Glomerular endothelial cell (primary cell): ENCODE results near the gene FNBP1. TPM values are rescaled to one million over a fixed set of nuclear protein-coding genes. Genes with fewer than 3 reads are reported as not detected.

Experiments used
- DNase-seq: peaks from one replicate; pipeline ENCODE4 v3.0.0-alpha.2; 2011; ENCODE audit warnings: low read depth, low spot score; ENCODE audit errors: extremely low read depth
- total RNA-seq: library from RNA; depleted of rRNA; stranded (reverse); fragments of >200 nt; gene quantifications from 2 replicates; pipeline ENCODE4 v1.2.3, GENCODE V29; 2015

Gene FNBP1
- total RNA-seq, 1 donor from 2014 or later, result 30.1 TPM

GRCh38 chr9:129881547-129882324 lies 161.3 kb downstream of the FNBP1 start:
- no peak for DNase-seq

DNA sequence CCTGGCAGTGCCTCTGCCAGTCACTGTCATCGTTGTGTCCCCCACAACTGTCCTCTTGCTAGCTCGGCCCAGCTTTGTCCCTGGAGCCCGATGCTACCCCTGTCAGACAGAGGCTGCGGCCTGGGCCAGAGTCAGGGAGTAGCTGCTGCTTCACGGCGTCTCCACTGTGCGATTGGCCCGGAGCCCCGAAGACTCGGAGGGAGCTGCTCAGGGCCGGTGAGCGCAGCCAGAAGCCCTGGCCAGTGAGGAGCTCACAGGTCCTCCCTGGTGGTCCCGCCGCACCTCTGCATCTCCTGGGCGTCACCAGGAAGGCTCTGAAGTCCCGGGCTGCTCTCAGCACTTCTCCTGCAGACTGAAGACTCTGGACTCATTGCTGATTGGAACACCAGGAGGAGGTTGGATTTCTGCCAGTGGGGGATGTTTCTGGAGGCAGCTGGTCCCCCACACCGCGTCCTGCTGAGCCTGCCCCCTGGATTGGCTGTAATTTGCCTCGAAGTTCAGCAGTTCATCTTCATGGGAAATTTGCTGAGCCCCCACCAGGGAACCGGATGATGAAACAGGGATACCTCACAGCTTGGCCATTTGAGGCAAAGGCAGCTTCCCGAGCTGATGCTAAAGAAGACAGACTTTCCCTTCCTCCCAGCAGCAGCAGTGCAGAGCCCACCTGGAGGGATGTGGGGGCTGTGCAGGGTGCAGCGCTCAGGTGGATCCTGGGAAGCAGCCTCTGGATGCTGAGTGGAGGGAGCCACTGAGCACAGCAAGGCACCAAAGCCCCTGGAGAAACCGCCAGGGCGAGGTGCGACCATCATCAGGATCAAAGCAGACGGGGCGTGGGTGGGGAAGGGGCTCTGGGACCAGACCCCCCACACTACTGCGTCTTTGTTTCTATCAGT lies 162.1 kb downstream of the FNBP1 start:
- DNase-seq, result no peak

DNA sequence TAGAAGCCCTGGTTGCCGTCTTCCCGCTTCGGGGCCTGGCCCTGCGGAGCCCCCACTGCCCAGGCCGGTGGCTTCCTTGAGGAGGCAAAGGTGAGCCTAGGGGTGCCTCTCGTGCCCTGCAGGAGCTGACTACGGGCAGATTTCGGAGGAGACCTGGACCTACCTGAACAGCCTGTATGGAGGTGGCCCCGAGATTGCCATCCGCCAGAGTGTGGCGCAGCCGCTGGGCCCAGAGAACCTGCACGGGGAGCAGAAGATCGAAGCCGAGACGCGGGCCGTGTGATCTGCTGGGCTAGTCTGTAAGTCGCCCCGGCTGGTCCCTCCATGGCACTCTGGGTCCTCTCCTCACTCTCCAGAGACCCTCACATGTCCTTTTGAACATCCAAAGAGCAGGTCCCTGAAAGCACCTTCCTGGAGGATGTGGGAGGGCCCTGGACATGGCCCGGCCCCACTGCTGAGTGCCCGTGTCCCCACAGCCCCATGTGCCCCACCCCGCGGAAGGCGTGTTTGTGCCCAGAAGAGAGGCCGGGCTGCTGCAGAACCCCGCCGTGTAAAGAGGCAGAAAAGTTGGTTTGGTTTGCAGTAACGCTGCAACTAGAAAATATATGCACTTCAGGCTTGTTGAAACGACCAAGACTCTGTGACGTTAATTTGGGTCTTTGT lies 162.9 kb downstream of the FNBP1 start:
- no peak for DNase-seq

DNA sequence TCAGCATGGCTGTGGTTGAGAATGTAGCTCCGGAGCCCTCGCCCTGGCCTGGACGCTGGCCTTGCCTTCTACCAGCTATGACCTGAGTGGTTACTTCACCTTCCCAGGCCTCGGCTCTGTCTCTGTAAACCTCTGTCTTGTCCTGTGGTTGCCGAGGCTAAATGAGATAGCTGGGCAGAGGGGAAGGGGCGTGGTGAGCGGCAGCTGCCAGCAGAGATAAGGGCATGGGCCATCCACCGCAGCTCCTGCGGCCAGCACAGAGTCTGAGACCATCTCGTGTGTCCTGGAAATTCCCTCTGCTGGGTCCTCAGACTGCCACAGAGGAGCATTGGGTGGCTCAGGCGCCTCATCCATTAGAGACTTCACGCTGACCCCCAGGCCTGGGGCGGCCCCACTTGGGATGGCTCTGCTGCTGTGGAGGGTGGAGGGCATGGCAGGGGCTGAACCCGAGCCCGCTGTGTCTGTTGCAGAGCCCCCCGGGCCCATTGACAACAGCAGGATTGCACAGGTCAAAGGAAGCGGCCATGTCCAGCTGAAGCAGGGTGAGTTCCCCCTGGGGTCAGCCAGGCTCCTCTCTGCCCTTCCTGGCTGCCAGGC lies 163.8 kb downstream of the FNBP1 start:
- no peak for DNase-seq

GRCh38 chr9:129878291-129878690 lies 164.7 kb downstream of the FNBP1 start:
- no peak for DNase-seq

GRCh38 chr9:129876815-129877214 lies 166.2 kb downstream of the FNBP1 start:
- DNase-seq, result no peak

GRCh38 chr9:129875687-129876395 lies 167.1 kb downstream of the FNBP1 start:
- DNase-seq, result no peak

GRCh38 chr9:129875181-129875611 lies 167.8 kb downstream of the FNBP1 start:
- DNase-seq, result no peak

GRCh38 chr9:129874261-129875101 lies 168.5 kb downstream of the FNBP1 start:
- no peak for DNase-seq

DNA sequence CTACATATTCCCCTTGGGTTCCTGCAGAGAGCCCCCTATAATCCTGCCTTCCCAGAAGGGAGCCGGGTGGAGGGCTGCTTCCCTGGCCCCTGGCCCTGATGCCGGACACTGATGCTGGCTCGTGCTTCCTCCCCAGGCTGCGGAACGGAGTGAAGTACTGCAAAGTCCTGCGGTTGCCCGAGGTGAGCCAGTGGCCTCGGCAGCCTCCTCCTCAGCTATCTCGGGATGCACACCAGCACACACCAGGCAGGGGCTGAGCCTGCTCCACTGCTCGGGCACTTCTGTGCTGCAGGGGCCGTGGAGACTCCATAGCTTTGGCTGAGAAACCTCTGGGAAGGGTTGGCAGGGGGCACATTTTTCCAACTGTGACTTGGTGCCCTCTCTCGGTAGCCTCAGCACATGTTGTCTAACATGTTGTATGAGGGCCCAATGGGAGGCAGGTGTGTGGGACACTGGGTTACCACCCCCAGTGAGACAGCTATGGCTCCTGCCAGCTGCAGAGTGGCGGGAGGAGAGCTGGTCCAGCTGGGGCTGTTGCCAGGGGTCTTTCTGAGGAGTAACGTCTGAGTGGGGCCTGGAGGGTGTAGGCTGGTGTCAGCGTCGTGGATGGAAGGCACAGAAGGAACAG lies 169.3 kb downstream of the FNBP1 start:
- DNase-seq, result no peak

GRCh38 chr9:129871046-129871445 lies 171.9 kb downstream of the FNBP1 start:
- no peak for DNase-seq

DNA sequence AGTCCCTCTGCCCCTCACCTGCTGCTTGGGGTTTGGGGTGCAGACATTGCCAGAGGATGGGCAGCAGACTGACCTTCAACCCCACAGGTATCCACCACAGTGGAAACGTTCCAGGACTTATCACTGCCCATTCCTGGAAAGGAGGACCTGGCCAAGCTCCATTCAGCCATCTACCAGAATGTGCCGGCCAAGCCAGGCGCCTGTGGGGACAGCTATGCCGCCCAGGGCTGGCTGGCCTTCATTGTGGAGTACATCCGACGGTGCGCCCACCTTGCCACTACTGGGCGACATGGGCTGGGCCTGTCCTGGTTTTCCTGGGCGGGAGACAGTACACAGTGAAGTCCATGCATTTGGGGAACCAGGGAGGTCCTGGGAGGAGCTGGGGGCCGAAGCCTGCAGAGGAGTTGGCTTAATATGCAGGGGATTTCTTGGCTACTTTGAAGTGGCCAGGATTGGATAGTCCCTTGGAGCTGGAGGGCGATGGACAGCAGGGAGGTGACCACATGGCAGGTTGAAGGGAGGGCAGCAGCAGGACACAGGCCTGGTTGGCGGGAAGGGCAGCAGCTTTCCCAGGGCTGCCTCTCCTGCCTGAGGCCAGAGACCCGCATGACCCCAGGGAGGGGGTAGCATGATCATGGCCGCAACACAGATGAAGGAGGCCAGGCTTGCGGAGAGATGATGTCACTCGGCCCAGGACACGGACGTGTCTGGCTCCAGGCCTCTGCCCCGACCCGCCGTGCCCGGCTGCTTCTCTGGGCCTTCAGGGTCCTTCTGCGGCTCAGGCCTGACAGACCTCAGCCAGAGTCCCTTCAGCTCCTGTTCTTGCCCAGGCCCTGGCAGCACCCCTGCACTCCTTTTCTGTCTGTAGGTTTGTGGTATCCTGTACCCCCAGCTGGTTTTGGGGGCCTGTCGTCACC lies 173.1 kb downstream of the FNBP1 start:
- DNase-seq, result no peak

DNA sequence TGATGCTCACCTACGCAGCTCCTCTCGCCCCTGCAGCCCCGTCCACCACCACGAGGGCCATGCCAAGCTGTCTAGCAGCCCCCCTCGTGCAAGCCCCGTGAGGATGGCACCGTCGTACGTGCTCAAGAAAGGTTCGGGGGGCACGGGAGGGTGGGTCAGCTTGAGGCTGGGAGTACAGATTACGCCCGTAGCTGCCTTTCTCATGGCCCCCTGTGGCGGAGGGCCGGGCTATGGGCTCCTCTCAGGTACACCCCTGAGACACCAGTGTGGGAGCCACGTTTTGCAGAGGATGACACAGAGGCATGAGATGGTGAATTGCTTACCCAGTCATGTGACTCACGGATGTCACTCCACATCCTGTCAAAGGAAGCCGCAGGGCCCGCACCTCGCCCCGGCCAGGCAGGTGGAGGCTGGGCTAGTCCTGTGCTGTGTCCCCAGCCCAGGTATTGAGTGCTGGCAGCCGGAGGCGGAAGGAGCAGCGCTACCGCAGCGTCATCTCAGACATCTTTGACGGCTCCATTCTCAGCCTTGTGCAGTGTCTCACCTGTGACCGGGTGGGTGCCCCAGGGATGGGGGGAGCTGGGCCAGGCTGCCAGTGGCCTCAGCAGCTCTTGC lies 174.0 kb downstream of the FNBP1 start:
- no peak for DNase-seq

DNA sequence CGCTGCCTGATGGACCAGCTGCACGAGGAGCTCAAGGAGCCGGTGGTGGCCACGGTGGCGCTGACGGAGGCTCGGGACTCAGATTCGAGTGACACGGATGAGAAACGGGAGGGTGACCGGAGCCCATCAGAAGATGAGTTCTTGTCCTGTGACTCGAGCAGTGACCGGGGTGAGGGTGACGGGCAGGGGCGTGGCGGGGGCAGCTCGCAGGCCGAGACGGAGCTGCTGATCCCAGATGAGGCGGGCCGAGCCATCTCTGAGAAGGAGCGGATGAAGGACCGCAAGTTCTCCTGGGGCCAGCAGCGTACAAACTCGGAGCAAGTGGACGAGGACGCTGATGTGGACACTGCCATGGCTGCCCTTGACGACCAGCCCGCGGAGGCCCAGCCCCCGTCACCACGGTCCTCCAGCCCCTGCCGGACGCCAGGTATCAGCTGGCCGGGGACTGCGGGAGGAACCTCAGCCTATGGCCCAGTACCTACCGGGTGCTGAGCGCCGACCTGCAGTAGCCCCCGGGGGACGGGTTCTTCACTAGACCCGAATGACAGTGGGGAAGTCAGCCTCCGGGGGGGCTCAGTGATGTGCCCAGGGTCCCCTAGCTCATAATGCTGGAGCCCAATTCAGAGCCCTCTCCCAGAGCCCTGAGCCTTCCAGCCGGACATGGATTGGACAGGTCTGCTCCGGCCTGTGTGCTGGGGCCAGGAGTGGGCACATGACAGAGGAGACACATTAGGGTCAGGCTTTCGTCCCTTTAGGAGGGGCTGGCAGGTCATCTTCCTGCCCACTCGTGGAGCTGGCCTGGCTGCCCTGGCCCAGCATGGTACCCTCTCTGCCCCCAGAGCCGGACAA lies 174.7 kb downstream of the FNBP1 start:
- no peak for DNase-seq

DNA sequence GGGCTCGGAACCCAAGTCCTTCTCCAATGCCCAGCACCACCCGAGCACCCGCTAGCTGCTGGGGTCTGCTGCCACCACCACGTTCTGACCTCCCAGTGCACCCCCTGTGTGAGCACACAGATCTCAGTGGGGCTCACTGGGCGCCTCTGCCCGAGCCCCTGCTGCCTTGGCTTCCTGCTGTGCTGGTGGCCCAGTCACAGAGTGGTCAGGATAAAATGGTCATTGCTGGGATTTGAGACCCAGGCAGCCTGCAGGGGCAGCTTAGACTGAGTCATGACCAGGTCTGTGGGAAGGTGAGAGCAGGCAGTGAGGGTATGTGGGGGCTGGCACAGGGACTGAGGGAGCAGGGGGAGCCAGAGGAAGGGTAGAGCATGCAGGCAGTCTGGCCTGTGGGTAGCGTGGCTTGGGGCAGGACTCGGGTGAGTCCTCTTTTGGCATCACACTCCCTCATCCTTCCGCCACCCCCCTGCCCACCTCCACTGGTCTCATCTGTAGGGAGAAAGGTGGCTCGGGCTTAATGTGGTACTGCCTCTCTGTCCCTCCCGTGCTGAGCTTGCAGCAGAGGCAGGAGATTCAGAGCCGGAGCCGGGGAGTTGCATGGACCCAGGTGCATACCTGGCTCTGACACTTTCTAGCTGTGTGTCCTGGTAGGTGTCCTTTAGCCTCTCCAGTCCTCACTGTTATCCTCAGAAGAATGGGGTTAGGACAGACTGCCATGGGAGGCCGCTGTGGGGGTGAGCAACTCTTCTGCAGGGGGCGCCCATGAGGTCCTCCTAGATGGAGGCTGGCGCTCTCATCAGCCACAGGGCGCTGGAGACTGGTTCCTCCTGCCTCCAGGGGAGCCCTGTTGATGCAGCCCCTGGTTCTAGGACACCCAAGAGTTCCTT lies 175.6 kb downstream of the FNBP1 start:
- DNase-seq, result no peak
